GM18498 (cell line): ENCODE data around the gene GLRX5.
A peak's percentile ranks its signal among the peaks of the same experiment; 100 is the strongest.

Experiments used
- ATAC-seq: cut with Tn5 transposase; IDR thresholded peaks from one replicate; pipeline ENCODE4 v1.9.1; 2021; ENCODE audit warnings: mild to moderate bottlenecking, moderate library complexity; ENCODE audit not compliant: unreplicated experiment

Gene GLRX5

GRCh38 chr14:95531969-95532368 lies 2.9 kb upstream of the GLRX5 start:
- no peak for ATAC-seq

- no peak for ATAC-seq
Measured at GRCh38 chr14:95533391-95533821, 1.4 kb upstream of the GLRX5 start.

- no peak for ATAC-seq
Measured at GRCh38 chr14:95533822-95534221, 1.0 kb upstream of the GLRX5 start.

- peak; percentile 1 for ATAC-seq
Measured at GRCh38 chr14:95535226-95536021, 574 bp downstream of the GLRX5 start.

DNA sequence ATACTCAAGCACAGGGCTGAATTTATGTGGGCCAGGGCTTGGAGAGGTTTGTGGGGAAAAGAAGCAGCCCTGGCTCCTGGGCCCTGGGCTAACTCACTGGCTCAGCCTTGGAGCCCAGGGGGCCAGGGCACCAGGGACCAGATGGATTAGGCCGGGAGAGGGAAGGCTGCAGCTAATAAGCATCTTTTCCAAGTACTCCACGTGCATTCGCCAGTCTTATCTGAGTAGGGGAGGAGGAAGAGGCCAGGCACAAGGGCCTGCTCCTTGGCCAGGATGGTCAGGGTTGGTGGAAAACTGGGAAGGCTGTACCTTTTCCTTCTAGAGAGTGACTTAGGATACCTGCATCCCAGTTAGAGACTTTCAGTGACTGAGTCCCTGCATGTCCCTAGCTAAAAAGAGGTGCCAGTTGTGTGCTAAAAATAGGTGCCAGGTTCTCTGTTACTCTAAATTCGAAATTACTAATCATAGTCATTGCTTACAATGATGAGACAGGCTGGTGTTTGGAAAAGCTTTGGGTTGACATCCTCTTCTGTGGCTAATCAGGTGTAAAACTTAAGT lies 1.3 kb downstream of the GLRX5 start:
- no peak for ATAC-seq

GRCh38 chr14:95536671-95537070 lies 1.8 kb downstream of the GLRX5 start:
- no peak for ATAC-seq

- ATAC-seq, result no peak
Measured at GRCh38 chr14:95537298-95538089, 2.6 kb downstream of the GLRX5 start.

DNA sequence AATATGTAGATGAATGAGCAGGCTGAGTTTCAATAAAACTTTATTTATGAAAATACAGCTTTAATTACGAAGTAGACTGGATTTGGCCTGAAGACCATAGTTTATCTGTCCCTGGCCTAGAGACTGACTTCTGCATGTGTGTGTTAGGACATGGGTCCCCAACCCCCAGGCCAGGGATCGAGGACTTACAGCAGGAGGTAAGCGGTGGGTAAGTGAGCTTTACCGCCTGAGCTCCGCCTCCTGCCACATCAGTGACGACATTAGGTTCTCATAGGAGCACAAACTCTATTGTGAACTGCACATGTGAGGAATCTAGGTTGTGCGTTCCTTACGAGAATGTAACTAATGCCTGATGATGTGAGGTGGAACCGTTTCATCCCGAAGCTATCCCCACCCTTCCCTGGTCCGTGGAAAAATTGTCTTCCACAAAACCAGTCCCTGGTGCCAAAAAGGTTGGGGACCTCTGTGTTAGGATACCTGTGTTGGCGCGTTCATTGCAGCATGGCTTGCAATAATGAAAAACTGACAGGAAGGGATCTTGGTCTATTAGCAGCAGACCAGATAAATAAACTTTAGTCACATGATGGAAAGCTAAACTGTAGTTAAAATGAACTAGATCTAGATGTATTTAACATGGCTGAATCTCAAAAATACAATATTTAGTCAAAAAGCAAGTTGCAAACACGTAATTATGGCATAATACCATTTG lies 4.1 kb downstream of the GLRX5 start:
- no peak for ATAC-seq

GRCh38 chr14:95540236-95540855 lies 5.5 kb downstream of the GLRX5 start:
- ATAC-seq, result no peak

DNA sequence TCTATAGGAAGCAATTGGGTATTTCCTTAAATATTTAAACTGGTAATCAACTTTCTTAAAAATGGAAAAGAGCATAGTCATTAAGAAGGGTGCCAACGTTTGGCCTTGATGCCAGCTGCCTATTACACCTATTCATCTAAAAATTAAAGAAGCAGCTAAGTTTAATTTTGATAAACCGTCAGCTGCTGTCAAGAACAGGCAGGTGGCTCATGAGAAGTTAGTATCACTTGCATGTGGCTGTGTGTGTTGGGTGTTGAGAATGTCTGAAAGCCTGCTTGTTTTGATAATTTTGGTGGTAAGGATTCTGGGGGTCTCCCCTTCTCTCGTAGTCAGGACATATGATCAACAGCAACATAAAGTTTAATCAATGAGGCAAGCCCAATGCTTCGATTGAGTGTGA lies 6.5 kb downstream of the GLRX5 start:
- no peak for ATAC-seq

- ATAC-seq, result no peak
Measured at GRCh38 chr14:95541932-95542930, 7.4 kb downstream of the GLRX5 start.

DNA sequence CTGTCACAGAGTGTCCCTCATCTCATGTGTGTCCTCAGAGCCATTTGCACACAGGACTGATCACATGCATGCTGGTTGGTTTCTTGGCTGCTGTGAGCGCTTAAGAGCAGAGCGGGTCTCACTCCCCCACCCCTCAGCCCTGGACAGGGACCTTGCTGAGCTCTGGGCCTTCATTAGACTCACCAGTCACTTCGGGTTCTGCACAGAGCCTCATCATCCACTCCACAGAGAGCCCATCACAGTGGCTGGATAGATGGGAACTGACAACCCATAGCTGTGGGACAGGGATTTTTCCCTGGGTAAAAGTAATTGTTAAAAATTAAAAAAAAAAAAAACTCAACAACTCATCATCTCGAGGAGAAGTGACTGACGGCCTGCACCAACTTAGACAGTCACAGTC lies 8.2 kb downstream of the GLRX5 start:
- ATAC-seq, result no peak

- ATAC-seq, result no peak
Measured at GRCh38 chr14:95544588-95544987, 9.7 kb downstream of the GLRX5 start.

DNA sequence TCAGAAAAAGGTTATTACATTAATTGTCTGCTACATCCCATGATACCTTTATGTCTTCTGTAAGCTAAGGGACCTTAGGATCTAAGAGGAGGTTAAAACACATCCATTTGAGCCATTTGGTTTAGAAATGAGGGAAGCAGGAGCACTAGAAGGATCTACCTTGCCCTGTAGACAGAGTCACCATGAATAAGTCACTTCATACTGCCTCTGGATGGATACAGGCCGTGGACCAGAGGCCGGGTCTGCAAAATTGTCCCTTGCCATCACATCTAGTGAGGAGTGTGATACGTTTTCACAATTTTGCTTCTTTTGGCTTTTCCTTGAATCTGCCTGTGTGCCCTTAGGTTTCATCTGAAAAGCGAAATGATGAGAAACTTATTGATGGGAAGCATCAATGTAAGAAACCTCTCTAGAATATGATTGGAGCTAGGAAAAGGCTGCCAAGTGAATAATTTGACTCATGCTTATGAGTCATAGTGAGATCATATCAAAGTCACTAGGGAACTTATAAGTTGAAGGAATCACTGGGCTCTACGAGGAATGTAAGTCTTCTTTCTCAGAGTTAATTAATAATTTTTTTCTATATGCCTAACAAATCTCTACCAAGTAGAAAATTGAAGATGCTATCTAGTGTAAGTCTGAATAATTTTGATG lies 10.8 kb downstream of the GLRX5 start:
- no peak for ATAC-seq

DNA sequence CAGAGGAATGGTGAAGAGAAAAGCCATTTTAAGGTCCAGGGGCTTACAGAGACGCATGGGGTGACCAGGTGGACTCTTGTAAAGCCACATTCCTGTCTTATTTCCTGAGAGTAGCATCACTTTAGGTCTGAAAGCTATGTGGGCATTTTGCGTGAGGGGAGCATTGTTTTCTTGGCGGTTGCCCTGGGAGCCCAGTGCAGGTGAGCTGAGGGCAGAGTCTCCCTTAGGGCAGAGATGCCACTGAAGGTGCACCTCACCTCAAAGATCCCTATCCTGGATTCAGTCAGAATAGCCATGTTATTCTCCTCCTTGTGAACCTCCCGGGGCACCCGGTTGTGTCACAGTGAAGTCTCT lies 12.4 kb downstream of the GLRX5 start:
- no peak for ATAC-seq

DNA sequence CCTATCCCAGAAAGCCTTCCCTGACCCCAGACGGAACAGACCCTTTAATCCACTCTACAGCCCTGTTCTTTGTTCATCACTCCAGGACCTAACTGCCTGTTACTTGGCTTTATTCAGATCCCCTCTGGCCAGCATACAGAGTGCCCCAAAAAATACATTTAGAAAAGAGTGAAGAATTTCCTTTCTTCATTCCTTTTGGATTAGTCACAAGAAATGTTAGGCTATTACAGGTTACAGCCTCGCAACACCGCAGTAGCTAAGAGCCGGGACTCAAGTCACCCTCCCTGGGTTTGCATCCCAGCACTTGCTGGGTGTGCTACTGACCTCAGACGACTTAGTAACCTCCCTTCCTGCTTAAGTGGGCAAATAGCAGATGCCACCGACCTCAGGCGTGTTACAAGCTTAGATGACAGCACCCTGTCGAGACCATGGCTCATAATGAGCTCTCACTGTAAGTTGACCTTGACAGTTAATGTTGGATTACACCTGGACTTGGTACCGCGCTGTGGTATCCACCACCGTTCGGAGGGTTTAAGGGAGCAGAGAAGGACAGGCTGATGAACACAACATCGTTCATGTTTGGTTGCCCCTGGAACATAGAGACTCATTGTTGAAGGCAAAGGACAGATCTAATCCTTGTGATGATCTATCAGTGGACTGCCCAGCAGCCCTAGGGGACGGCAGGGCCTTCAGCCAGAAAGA lies 12.9 kb downstream of the GLRX5 start:
- ATAC-seq, result no peak

DNA sequence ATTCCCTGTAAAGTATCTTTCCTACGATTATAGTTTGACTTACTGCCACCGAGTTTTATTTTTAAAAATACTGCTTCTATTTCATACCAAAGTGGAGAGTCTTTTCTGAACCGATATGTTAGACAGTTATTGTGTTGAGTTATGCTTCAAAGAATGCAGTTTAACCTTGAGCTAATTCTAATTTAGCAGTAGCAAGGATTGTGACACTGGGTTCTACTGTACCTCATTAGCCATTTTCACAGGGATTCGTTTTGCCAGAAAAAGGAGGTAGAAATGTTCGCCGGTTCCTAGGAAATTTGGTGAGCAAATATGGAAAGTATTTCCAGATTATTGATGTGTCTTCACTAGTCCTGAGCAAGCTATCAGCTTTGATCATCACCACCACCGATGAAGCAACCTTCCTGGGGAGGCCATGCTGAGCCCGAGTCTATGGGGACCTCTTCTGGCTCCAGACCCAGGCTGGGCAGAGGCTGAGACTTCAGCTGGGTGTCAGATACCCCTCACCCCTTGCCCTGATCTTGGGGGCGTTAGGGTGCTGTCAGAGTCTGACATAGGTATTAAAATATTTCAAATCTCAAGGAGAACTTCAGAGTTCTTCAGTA lies 13.6 kb downstream of the GLRX5 start:
- no peak for ATAC-seq
